HG03135 (cell line): ENCODE measurements around the gene RBP4.

ENCODE experiments used
- ATAC-seq: cut with Tn5 transposase; IDR thresholded peaks from one replicate; pipeline ENCODE4 v1.9.1; 2021; ENCODE audit warnings: mild to moderate bottlenecking, moderate library complexity; ENCODE audit not compliant: unreplicated experiment

Gene RBP4

GRCh38 chr10:93601146-93601773 is at the start of gene RBP4:
Gene RBP4 (minus strand): TSS chr10:93601235. CDS start chr10:93601028, 207 bp downstream.
- ATAC-seq: no peak

- no peak for ATAC-seq
These were observed 38.8 kb upstream of the RBP4 start for GRCh38 chr10:93639791-93640190.

DNA sequence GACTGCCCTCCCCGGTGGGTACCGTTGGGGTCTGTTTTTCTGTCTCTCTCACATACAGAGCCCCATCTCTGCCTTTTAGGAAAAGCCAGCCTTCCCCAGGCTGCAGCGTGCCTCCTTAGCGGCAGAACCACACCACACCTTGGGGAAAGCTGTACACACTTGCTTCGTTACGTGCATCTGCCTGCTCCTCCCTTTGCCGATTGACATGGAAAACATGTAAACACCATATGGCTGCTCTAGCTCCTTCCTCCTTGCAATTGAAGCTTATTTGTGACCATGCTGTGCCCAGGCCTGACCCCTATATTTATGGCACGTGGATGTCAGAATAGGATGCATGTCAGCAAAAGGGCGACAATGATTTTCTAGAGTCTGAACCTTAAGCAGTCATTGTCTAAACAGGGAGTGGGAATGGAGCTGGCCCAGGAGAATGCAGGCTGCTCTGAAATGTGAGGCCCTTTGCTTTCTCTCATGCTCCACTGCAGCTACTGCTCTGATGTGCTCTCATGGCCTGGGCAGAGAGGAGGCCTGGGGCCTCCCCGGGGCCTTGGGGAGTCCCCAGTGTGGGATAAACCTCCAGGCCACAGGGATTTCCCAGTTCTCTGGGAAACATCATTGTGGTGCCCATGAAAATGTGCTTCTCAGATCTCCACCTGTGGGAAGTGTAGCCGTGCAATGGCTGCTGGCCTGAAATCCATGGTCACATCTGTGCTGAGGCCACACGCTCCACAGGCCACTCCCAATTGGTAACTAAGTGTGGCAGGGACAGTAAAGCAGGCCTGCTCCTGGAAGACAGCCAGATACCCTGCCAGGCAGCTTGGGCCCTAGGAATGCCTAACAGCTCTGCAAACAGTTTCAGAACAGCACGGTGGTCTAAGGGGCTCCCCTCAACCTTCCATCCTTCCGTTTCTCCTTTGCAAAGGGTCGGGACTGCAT is 29.9 kb upstream of the RBP4 start:
- no peak for ATAC-seq

DNA sequence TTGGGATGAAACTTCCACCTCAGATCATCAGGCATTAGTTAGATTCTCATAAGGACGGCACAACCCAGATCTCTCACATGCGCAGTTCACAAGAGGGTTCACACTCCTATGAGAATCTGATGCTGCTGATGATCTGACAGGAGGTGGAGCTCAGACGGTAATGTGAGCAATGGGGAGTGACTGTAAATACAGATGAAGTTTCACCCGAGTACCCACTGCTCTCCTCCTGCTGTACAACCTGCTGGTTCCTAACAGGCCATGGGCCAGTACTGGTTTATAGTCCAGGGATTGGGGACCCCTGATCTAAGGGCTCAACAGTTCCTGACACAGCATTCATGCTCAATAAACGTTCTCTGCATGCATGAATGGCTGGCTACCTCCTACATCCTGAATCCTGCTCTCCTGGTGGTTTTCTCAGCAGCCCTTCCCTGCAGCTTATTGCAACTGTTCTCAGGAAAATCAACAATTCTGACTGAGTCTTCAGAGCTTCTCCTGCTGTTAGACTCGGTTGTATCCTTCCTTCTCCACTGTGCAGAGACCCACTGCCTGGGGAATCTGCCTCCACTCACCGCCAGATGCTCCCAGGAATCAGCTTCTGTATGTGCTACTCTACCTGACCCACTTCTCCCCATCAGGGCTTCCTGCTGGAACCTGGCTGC is 28.7 kb upstream of the RBP4 start:
- ATAC-seq: no peak

- ATAC-seq: no peak
These were observed 27.8 kb upstream of the RBP4 start for GRCh38 chr10:93628858-93629257.

DNA sequence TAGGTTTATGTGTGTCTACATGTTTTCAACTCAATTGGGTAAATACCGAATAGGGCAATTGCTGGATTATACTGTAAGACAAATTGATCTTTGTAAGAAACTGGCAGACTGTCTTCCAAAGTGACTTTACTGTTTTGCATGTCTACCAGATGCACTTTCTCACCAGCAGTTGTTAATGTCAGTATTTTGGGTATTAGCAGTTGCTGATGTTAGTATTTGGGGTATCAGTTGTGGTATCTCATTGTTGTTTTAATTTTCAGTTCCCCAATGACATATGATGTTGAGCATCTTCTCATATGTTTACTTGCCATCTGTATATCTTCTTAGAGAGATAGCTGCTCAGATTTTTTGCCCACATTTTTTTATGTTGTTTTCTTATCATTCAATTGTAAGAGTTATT is 21.9 kb upstream of the RBP4 start:
- ATAC-seq: no peak

DNA sequence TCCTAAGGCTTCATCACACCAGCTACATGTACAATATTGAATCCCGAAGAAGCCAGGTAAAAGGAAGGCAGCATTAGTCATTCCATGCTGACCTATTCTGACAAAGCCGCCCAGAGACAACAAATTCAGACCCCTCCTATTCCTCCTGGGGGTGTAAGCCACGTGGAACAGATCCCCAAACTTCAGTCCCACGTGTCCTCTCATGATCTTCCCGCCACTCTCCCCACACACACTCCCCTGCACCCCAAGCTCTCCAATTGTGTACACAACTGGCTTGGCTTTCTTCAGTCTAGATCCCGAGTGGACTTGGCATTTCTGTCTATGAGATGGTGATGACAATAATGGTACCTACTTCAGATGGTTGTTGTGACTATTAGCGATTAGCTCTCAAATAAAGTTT is 19.9 kb upstream of the RBP4 start:
- no peak for ATAC-seq

DNA sequence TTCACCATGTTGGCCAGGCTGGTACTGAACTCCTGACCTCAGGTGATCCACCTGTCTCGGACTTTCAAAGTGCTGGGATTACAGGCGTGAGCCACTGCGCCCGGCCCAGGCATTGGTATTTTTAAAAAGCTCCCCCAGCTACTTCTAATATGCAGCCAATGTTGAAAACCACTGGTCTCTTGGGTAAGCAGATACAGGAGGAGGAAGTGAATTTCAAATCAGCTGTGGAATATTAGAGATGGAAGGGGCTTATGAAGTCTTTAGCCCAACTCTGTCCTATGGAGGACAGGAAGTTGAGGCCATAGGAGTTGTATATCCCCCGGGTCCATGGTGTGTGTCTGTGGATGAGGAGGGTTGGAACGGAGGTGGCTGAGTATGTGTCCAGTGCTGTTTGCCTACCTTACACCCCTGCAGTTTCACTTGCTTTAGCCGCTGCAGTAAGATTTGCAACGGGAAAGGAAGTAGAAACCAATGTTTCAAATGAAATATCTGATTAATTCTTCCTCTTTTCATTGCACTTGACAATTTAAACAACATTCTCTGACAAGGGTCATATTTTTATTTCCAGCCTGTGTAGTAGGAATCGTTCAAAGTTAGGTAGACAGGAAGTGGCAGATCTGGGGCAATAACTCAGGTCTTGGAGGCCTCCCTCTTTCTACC is 14.7 kb upstream of the RBP4 start:
- ATAC-seq: no peak

DNA sequence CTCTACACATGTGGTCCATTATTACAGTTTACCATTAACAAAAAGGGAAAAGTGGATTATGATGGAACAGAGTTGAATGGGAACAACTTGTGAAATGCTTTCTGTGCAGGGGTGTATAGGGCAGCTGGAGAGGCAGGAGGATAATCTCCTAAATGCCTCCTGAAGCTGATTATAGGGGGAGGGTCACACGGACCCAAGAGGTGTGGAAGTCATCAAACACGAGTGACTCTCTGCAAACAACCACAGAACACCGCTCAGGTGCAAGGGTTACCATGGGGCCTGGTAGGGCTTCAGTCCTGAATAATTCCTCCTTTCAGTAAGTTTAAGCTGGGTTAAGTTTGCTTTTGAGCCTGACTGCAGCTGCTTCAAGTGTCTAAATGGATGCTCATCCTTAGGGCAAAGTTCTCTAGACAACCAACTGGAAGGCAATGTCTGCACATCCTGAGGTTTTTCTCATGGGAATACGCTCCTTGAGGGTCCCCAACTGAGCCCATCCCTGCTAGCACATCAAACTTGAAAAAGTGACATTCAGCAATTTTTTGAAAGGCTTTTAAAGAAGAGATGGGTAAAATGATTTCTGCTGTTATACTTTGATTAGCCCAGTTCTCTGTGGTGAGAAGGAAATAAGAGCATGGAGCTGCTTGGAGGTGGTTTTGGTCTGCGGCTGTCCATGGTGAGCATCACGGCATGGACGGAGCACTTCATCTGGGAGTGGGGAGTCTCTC is 13.2 kb upstream of the RBP4 start:
- ATAC-seq: no peak

DNA sequence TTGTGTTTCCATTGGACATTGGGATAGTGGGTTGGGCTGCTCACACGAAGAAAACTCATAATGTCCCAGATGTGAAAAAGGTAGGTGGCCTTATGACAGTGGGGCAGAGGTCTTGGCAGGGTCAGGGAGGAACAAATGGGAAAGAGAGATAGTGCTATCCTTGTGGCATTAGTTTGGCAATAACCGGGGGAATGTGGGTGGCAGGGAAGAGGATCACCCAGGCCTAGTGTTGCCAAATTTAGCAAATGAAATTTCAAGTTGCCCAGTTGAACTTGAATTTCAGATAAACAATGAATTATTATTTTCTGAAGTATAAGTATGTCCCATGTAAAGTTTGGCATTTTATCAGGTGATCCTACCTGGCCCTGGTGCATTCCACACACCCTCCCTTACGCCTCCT is 12.1 kb upstream of the RBP4 start:
- ATAC-seq: no peak

GRCh38 chr10:93612311-93612710 is 11.3 kb upstream of the RBP4 start, which contains the start of gene PDE6C:
Gene PDE6C (plus strand): TSS chr10:93612537. CDS start chr10:93612726, 189 bp downstream.
- ATAC-seq: no peak

GRCh38 chr10:93608421-93608820 is 7.4 kb upstream of the RBP4 start:
- ATAC-seq: no peak

- ATAC-seq: no peak
These were observed 3.1 kb upstream of the RBP4 start for GRCh38 chr10:93604146-93604545.

DNA sequence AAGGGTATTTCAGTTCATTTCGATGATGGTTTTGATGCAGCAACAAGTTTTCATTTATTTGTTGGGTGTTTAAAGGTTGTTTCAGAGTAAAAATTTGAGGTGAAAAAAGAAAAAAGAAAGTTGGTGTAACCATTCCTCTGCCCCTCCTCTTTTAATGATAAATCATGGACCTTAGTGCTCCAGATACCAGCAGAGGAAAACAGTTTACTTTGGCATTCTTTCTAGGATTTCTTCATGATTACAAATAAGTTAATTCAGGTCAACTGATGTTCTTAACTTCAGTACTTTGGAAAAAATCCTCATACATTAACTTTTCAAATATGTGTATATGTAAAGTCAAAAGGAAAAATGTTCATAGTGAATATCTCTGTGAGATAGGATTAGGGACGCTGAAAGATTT is 2.0 kb upstream of the RBP4 start:
- ATAC-seq: no peak

DNA sequence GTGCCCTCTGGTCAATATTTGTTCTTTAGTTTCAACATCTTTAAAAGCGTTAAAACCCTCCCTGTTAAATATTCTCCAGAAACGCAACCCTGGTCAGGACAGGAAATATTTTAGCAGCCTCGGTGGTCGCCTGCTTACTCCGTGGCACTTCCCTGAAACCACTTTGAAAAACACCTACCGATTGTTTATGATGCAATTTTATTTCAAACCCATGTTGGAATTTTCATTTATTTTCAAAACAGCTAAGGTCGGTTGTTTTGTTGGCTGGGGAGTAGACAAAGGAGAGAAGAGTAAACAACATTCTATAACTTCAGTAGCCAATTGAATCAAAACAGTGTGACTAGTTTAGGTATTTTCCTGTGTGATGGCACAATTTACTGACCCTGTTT is 733 bp upstream of the RBP4 start:
- ATAC-seq: no peak

GRCh38 chr10:93600446-93601145 is 439 bp downstream of the RBP4 start:
- no peak for ATAC-seq

DNA sequence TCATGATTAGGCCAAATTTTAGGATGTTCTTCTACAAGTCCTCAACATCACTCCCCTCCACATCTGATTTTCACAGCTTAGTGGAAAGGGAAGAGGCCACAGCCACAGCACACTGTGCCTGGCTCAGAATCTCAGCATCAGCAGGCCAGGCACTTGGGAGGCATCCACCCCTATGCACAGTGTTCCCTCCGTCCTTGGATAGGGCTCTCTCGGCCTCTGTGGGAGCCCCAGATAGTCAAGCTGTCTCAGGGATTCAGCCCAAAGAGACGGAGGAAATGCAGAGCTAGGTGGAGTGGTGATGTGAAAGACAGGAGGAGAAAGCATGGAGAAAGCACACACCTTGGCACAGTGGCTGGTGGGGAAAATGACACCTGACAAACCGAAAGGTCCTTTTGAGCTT is 1.3 kb downstream of the RBP4 start:
- no peak for ATAC-seq

DNA sequence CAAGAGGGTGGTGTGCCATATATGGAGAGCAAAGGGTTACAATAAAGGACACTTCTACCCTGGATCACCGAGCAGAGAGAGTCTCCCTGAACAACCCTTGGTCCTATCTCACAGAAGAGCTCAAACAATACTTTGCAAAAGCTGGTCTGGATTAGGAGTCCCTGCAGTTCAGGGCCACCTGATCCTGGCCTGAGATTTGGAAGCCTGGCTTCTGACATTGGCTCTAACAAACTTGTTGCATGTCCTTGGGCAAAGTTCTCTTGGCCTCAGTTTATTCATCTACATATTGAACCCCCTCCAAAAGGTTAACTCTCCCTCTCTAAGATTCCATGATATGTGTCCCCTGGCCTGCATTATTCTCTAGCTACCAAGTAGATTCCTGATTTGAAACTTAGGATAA is 1.7 kb downstream of the RBP4 start:
- no peak for ATAC-seq

- ATAC-seq: no peak
These were observed 2.9 kb downstream of the RBP4 start for GRCh38 chr10:93598157-93598556.

DNA sequence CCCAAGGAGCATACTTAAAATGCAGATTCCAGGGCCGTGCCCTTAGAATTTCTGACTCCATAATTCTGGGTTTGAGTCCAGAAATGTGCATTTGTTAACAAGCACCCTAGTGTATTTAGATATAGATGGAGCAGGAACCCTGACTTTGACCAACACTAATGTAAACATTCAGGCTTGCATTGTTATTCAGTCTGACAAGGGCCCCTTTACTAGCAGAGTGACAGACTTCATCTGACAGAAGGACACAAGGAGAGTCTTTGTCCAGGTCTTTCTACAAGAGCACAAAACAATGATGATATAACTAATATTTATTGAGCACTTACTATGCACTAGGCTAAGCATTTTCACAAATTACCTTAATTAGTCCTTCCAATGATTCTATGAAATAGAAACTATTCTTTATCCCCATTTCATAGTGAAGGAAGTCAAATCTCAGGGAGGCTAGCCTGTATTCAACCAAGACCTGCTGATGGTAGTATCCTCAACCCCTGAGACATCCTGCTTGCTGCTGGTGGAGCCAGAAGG is 3.9 kb downstream of the RBP4 start:
- no peak for ATAC-seq
